GM21528 (cell line): ENCODE data around the gene CYP2D6.

ENCODE experiments used
- ATAC-seq: cut with Tn5 transposase; IDR thresholded peaks from one replicate; pipeline ENCODE4 v1.9.1; 2021; ENCODE audit warnings: mild to moderate bottlenecking, moderate library complexity; ENCODE audit not compliant: unreplicated experiment, low FRiP score

Gene CYP2D6

DNA sequence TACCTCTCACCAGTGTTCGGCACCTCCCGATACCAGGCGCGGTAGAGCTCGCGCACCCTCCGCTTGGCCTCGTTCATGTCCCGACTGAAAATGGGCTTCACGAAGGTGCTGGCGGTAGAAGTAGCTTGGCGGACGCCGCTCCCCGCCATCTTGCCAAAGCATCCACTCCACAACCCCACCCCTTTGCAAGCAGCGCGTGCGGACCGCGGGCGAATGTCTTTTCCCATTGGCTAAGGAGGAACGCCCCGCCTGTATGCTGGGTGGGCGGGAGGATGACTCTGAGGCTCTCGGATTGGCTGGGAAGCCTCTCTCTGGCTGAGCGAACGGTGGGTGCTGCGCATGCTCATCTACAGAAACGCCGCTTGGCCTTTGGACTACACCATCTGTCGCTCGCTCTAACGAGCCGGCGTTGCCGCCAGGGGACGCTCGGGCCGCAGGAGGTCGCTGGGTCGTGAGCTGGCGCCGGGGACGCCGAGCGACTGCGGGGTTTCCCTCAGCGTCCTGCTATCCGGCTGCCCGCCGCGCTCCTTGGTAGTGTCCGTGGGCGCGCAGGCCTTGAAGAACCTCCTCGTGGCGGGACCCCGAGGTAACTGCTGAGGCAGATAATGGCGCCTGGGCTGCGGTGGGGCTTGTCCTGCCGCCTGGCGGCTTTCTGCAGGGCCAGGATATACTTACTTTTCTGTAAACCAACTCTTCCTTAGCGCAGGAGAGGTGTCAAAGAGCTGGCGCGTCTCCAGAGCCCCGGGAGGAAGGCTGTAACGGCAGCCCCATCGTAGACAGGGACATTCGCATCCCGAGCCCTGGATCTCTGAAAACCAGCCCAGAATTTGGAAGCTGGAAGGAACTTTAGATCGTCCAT lies 39.8 kb downstream of the CYP2D6 start, which contains the start of gene NDUFA6:
Gene NDUFA6 (minus strand): TSS at position 177 of the 859 bp plus-strand sequence. CDS start 28 bp downstream, at position 149.
- peak; percentile 95 for ATAC-seq

DNA sequence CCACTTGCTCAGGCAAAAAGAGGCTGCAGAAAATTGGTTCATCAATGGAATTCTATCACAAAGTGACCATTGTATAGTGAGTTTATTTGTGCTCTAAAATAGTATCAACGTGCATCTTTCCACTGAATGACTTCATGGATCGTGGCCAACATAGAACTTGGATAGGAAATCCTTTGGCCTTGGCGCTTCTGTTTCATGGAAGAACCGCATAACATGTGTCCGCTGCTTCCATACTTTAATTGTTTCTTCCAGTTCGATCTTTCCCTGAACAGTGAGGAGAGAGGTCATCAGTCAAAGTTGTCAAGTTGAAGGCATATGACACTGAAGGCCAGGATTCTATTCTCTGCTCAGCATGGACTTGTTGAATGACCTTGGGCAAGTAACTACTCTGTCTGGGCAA lies 44.6 kb downstream of the CYP2D6 start:
- no peak for ATAC-seq

DNA sequence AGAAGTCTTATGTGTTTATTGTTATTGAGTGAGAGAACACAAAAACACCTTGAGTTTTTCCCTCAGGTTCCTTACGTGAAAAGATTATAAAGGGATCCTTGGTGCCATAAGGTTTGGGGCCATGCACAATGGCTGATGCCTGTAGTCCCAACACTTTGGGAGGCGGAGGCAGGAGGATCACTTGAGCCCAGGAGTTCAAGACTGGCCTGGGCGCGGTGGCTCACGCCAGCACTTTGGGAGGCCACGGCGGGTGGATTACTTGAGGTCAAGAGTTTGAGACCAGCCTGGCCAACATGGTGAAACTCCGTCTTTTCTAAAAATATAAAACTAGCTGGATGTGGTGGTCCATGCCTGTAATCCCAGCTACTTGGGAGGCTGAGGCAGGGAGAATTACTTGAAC lies 45.7 kb downstream of the CYP2D6 start:
- no peak for ATAC-seq

DNA sequence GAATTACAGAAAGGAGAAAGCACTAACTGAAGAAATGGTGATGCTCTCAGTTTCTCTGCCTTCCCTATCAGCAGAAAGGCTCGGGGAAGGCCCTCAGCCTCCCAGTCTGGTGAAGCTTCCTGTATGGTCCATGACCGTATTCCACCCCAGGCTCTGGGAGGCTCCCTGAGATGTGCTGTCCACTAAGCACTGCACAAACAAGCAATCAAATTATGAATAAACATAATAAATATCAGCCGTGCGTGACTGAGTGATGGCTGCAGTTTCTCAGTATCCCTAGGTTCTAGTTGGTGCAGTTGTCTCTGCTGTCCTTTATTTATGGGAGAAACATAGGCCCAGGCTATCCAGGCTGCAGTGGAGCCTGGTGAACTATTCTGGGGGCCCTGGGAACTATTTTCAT lies 47.5 kb downstream of the CYP2D6 start:
- no peak for ATAC-seq

- no peak for ATAC-seq
These were observed 50.3 kb downstream of the CYP2D6 start for GRCh38 chr22:42080287-42080686.

GRCh38 chr22:42079319-42080251 lies 51.0 kb downstream of the CYP2D6 start, which contains the start of gene SMDT1:
Gene SMDT1 (plus strand): TSS chr22:42079700. CDS start chr22:42079769, 69 bp downstream.
- peak; percentile 77 for ATAC-seq

DNA sequence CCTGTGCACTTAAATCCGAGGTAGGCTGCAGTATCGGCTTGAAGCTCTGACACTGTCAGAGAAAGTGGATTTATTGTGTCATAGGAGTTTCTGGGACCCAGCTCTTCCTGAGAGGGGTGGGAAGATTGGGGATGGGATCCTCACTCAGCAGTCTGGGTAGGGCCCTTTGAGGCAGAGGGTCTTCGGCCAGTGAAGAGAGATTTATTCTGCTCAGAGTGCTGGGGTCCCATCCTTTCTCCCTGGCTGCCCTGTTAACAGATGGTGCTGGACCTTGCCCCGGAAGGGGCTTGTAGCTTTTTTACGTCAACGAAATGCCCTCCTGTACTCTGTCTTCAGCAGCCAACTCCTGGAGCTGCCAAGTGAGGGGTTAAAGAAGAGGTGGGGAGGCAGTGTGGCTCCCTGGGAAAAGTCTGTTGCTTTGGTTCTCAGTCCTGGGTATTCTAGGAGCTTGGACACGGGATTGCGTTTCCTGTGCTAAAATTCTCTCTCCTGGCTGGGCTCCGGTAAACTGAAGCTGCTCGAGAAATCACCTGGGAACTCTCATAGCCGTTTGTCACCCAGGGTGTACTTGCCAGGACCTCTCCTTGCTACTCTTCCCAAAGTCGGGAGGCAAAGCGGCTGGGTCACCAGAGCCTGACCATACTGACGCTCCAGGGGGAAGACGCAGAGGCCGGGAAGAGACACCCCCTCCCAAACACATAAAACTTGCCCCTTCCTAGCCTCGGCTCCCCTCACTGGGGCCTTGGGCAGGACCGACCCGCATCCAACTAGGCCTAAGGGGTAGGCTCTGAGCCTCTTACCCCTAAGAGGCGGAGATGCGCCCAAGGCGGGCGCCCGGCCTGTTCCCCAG lies 51.9 kb downstream of the CYP2D6 start:
- peak; percentile 6 for ATAC-seq

DNA sequence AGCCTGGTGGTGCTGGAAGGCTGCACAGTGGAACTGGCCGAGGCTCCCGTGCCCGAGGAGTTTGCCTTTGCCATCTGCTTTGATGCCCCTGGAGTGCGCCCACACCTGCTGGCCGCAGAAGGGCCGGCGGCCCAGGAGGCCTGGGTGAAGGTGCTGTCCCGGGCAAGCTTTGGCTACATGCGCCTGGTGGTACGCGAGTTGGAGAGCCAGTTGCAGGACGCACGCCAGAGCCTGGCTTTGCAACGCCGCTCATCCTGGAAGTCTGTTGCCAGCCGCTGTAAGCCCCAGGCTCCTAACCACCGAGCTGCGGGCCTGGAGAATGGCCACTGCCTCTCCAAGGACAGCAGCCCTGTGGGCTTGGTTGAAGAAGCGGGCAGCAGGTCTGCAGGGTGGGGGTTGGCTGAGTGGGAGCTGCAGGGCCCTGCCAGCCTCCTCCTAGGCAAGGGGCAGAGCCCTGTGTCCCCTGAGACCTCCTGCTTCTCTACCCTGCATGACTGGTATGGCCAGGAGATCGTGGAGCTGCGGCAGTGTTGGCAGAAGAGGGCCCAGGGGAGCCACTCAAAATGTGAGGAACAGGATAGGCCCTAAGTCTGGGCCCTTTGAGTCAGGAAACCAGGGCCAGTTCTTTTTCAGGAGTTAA lies 53.0 kb downstream of the CYP2D6 start:
- no peak for ATAC-seq

- no peak for ATAC-seq
These were observed 53.7 kb downstream of the CYP2D6 start for GRCh38 chr22:42076764-42077485.
